Spleen (tissue), 13 donors: Measurements from ENCODE around the gene IL11RA. TPM values are rescaled to one million over a fixed set of nuclear protein-coding genes. Genes with fewer than 3 reads are reported as not detected.

Experiments used
- DNase-seq: peaks from one replicate; pipeline ENCODE4 v3.0.0-alpha.2; 2020
- H3K27ac ChIP-seq, 8 donors: fragments of 200-600 bp; sonication (generic) in 7 of 8; 1 replicate in 4 of 8; 2 replicates in 4 of 8; pipeline versions ENCODE4 v1.5.0 to v1.8.0; 2016 to 2021; ENCODE audit warnings: inconsistent platforms in 4 of 8, mild to moderate bottlenecking in 4 of 8, moderate library complexity in 1 of 8
- H3K27me3 ChIP-seq, 7 donors: fragments of 200-600 bp; sonication (generic) in 6 of 7; replicated peaks in 1 of 7; 1 replicate in 4 of 7; 2 replicates in 3 of 7; pipeline versions ENCODE4 v1.5.0 to v1.8.0; 2016 to 2021; ENCODE audit warnings: inconsistent platforms in 3 of 7, mild to moderate bottlenecking in 1 of 7
- H3K36me3 ChIP-seq, 6 donors: fragments of 200-600 bp; sonication (generic) in 5 of 6; 1 replicate in 4 of 6; 2 replicates in 2 of 6; pipeline versions ENCODE4 v1.5.0 to v1.8.0; 2016 to 2021; ENCODE audit warnings: inconsistent platforms in 2 of 6
- H3K4me1 ChIP-seq, 6 donors: fragments of 200-600 bp; sonication (generic) in 5 of 6; 1 replicate in 3 of 6; 2 replicates in 3 of 6; pipeline versions ENCODE4 v1.5.0 to v1.8.0; 2016 to 2021; ENCODE audit warnings: inconsistent platforms in 3 of 6
- H3K4me3 ChIP-seq, 8 donors: fragments of 200-600 bp; sonication (generic) in 7 of 8; 1 replicate in 4 of 8; 2 replicates in 4 of 8; pipeline versions ENCODE4 v1.5.0 to v1.8.0; 2016 to 2021; ENCODE audit warnings: inconsistent platforms in 4 of 8, mild to moderate bottlenecking in 4 of 8, moderate library complexity in 2 of 8
- H3K9me3 ChIP-seq, 8 donors: fragments of 200-600 bp; sonication (generic) in 7 of 8; 1 replicate in 4 of 8; 2 replicates in 4 of 8; pipeline versions ENCODE4 v1.5.0 to v1.8.0; 2016 to 2021; ENCODE audit warnings: inconsistent platforms in 4 of 8
- POLR2A ChIP-seq, 3 donors: fragments of 450-650 bp; IDR thresholded peaks; one replicate each; pipeline ENCODE4 v1.5.1; 2017; ENCODE audit warnings: antibody characterized with exemption in 3 of 3, mild to moderate bottlenecking in 1 of 3
- POLR2AphosphoS5 ChIP-seq, 3 donors: sonication (generic); formaldehyde crosslinking; IDR thresholded peaks; one replicate each; pipeline ENCODE4 v1.5.1; 2017; ENCODE audit warnings: antibody characterized with exemption in 3 of 3
- WGBS, 5 donors: extraction: QIAGEN DNeasy Blood & Tissue Kit in 3 of 5; methylation state at CpG; one replicate each; pipeline versions ENCODE4 v1.1.5 to v1.1.7; 2013 to 2018; 5-methylcytosine and 5-hydroxymethylcytosine counted together
- intact Hi-C: fragments of 100-400 bp; cut with DNase I; formaldehyde crosslinking; loops from one replicate; pipeline ENCODE4 v1.15.0; 2023; ENCODE audit warnings: low total_unique reads
- long read RNA-seq, 2 donors: transcript quantifications; one replicate each; lab custom pipeline, GENCODE V29; 2026
- polyA plus RNA-seq, 3 donors: library from polyadenylated mRNA; stranded (reverse); fragments of 200-250 nt; gene quantifications; one replicate each; pipeline ENCODE4 v1.2.1, GENCODE V29; 2013
- total RNA-seq, 7 donors: library from RNA; depleted of rRNA in 3 of 7; stranded (reverse); fragments of >200 nt in 3 of 7; fragmentation: NEBNext Ultra II Directional in 4 of 7; extraction: Animal tissue kit (Norgen Biotek cat#: 25700) in 4 of 7; gene quantifications; one replicate each; pipeline versions ENCODE4 v1.1.0 to v1.2.1, GENCODE V29; 2016 to 2021
- TF ChIP-seq, protein P1 (sequence below), 11 experiments: fragments of 200-600 bp in 7 of 11; fragments of 450-650 bp in 4 of 11; sonication (generic) in 4 of 11; IDR thresholded peaks in 8 of 11; conservative IDR thresholded peaks in 3 of 11; 1 replicate in 7 of 11; 2 replicates in 4 of 11; pipeline versions ENCODE4 v1.4.0 to v1.8.0; 2016 to 2021; ENCODE audit warnings: antibody characterized with exemption in 11 of 11, inconsistent platforms in 4 of 11, mild to moderate bottlenecking in 1 of 11
- donor health status: healthy with polysubstance abuse.
- donor health status: DM: no; HTN: no; CAD: no; lungs with moderate emphysema.
- donor health status: DM: no; HTN: no; CAD: no.
- donor health status: Bipolar disorder and iron deficiency.
- donor health status: healthy.
- donor health status: DM: no; HTN: no; CAD: no.
- donor health status: DM: yes; HTN: yes; CAD: no.

Gene IL11RA
- total RNA-seq (10 to 100 TPM; 23.3 to 43.9 (median 30.7) TPM), polyA plus RNA-seq (10 to 100 TPM; 16.3 to 37.7 (median 25.1) TPM)
- long read RNA-seq, donor 1, partial matches to known transcripts: 23 of 30 reads
- long read RNA-seq, donor 1, other reads (novel, unspliced or antisense): 0 of 30 reads
- long read RNA-seq, donor 2, transcript IL11RA-202 (13 exons, 1,700 nt): major isoform, 8 of 36 reads
- long read RNA-seq, donor 2, partial matches to known transcripts: 25 of 36 reads
- long read RNA-seq, donor 2, other reads (novel, unspliced or antisense): 0 of 36 reads

DNA sequence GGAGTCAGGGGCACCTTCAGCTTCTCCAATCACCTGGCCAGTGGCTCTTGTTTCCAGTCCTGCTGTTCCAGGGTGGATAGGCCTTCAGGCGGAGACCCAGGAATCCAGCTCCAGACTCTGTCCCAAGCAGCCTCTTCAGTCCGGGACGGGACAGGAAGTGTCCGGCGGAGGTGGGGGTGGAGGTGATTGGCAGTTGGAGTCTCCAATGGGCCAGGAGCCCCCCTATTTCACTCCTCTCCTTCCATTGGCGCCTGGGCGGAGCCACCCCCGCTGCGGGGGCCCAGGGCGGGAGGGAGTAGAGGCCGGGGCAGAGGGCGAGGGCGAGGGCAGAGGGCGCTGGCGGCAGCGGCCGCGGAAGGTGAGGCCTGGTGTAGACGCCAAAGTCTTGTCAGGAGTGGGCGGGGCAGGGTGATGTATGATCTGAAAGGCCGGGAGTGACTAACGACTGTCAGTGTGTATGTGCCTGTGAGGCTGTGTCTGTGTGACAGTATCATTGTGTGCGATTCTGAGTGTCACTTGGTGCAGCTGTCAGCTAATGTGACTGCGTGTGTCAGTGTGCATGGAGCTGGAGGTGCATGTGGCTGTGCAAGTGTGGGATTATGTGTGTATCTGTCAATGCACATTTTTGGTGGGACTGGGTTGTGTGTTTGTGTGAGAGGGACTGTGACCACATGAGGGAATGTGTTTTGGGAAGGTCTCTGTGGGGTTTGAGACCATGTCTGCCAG, at the start of gene IL11RA:
Gene IL11RA, plus strand, starts transcription at position 310 of the 726 bp plus-strand sequence. CDS start 3,033 bp downstream, outside the sequence.
- TF ChIP-seq POLR2AphosphoS5 (IDR thresholded peaks at IDR 0.05): peak; percentile 53 to 84 (median 80)
- TF ChIP-seq, protein P1, sequence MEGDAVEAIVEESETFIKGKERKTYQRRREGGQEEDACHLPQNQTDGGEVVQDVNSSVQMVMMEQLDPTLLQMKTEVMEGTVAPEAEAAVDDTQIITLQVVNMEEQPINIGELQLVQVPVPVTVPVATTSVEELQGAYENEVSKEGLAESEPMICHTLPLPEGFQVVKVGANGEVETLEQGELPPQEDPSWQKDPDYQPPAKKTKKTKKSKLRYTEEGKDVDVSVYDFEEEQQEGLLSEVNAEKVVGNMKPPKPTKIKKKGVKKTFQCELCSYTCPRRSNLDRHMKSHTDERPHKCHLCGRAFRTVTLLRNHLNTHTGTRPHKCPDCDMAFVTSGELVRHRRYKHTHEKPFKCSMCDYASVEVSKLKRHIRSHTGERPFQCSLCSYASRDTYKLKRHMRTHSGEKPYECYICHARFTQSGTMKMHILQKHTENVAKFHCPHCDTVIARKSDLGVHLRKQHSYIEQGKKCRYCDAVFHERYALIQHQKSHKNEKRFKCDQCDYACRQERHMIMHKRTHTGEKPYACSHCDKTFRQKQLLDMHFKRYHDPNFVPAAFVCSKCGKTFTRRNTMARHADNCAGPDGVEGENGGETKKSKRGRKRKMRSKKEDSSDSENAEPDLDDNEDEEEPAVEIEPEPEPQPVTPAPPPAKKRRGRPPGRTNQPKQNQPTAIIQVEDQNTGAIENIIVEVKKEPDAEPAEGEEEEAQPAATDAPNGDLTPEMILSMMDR (IDR thresholded peaks at IDR 0.05 in 8 of 11, conservative IDR thresholded peaks at IDR 0.05 in 3 of 11): no peak
- 22 to 39% (median 34%) methylated on average over 24 of the region's 24 CpGs for WGBS, 5 donors
- Histone ChIP-seq H3K27ac (peak within 1 kb of the TSS in 7 of 8 donors; percentile 51 to 70 (median 67)), H3K27me3 (no peaks in the 10 kb centered on the region), H3K4me1 (peaks cover 27 to 81% (median 46%) of the 10 kb centered on the region in 6 donors), H3K9me3 (no peaks in the 10 kb centered on the region), H3K36me3 (peaks cover 0 to 38% (median 25%) of the 10 kb centered on the region in 6 donors), H3K4me3 (peak within 1 kb of the TSS in 4 of 8 donors; percentile 9 to 48 (median 20))
- intact Hi-C loops: no loop called here
- peak; percentile 83 for DNase-seq

GRCh38 chr9:34603610-34604231, 48.3 kb upstream of the IL11RA start:
- peaks cover 0 to 20% (median 3%) of the 10 kb centered on the region in 6 donors for H3K4me1 ChIP-seq
- H3K4me3 ChIP-seq: no peak overlapping the region
- no peaks in the 10 kb centered on the region for H3K36me3 ChIP-seq
- intact Hi-C loops: no loop called here
- TF ChIP-seq POLR2A (IDR thresholded peaks at IDR 0.05): no peak
- TF ChIP-seq, protein P1 (IDR thresholded peaks at IDR 0.05 in 8 of 11, conservative IDR thresholded peaks at IDR 0.05 in 3 of 11): peak; percentile 85 to 95 (median 89)
- WGBS, 5 donors: 59 to 63% (median 61%) methylated on average over 4 of the region's 4 CpGs
- DNase-seq: peak; percentile 91
- no peaks in the 10 kb centered on the region for H3K27me3 ChIP-seq
- no peak overlapping the region for H3K27ac ChIP-seq
- H3K9me3 ChIP-seq: no peaks in the 10 kb centered on the region

- Histone ChIP-seq H3K9me3 (no peaks in the 10 kb centered on the region), H3K36me3 (no peaks in the 10 kb centered on the region), H3K27me3 (no peaks in the 10 kb centered on the region), H3K4me3 (no peak overlapping the region), H3K4me1 (peaks cover 0 to 25% (median 11%) of the 10 kb centered on the region in 6 donors), H3K27ac (no peak overlapping the region)
- TF ChIP-seq, protein P1 (IDR thresholded peaks at IDR 0.05 in 8 of 11, conservative IDR thresholded peaks at IDR 0.05 in 3 of 11): no peak
- TF ChIP-seq POLR2A (IDR thresholded peaks at IDR 0.05) (no peak), POLR2AphosphoS5 (IDR thresholded peaks at IDR 0.05) (no peak)
- intact Hi-C loops: no loop called here
- no peak for DNase-seq
These were observed 45.8 kb upstream of the IL11RA start for GRCh38 chr9:34606190-34606589.

GRCh38 chr9:34606905-34607304, 45.1 kb upstream of the IL11RA start:
- DNase-seq: no peak
- TF ChIP-seq POLR2A (IDR thresholded peaks at IDR 0.05) (no peak), POLR2AphosphoS5 (IDR thresholded peaks at IDR 0.05) (no peak)
- TF ChIP-seq, protein P1 (IDR thresholded peaks at IDR 0.05 in 8 of 11, conservative IDR thresholded peaks at IDR 0.05 in 3 of 11): no peak
- Histone ChIP-seq H3K27me3 (no peaks in the 10 kb centered on the region), H3K27ac (no peak overlapping the region), H3K4me3 (no peak overlapping the region), H3K36me3 (no peaks in the 10 kb centered on the region), H3K4me1 (peaks cover 0 to 30% (median 15%) of the 10 kb centered on the region in 6 donors), H3K9me3 (no peaks in the 10 kb centered on the region)
- intact Hi-C loops: no loop called here
- 63 to 94% (median 88%) methylated on average over 3 of the region's 3 CpGs for WGBS, 5 donors
